HG02981 (cell line): ENCODE measurements around the gene ACY1.

Source experiments
- ATAC-seq: cut with Tn5 transposase; IDR thresholded peaks from one replicate; pipeline ENCODE4 v1.9.1; 2021; ENCODE audit warnings: mild to moderate bottlenecking, moderate library complexity; ENCODE audit not compliant: unreplicated experiment

Gene ACY1

DNA sequence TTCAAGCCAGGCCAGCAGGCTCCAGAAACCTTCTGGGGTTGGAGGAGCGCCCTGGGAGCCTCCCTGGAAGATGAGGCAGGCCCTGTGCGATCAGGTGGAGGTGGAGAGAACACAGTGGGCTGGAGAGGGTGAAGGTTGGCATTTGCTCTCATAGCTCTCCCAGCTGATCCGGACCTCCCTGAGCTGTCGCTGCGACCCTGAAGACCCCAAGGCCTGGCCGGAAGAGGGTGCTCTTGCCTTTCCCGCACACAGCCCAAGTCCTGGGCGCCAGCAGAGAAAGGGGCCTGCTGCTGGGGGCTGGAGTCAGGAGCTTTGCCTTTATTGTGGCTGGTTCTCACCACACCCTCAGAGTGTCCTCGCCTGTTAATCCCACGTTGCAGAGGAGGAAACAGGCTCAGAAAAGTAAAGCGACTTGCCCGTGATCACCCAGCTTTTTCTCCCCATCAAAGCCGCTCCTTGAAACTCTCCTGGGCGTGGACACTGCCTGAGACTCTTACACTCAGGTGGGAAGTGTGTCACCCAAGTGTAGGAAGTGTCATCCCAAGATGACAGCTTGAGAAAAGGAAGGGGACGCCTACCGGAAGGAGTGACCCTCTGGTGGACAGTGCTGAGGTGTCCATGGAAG lies 20.9 kb downstream of the ACY1 start:
- no peak for ATAC-seq

DNA sequence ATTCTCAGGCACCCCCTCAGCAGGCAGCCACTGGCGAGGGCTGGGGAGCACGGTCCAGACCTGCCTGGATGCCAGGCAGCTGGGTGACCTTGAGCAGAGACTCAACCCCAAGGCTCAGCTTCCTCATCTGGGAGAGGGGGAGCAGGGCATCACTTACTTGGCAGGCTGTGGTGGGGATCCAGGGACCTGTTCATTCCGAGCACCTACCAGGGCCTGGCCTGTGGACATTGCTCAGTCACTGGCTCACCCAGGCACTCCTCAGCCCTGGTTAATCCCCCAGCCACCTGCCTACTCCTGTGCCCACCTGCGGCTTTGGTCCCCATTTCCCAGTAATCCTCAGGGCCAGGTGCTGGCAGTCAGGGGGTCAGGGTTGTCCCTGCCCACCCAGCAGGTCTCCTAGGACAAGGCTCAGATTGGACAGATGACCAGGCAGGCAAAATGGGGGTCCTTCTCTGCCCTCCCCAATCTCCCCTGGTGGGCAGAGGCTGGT lies 21.6 kb downstream of the ACY1 start:
- no peak for ATAC-seq

DNA sequence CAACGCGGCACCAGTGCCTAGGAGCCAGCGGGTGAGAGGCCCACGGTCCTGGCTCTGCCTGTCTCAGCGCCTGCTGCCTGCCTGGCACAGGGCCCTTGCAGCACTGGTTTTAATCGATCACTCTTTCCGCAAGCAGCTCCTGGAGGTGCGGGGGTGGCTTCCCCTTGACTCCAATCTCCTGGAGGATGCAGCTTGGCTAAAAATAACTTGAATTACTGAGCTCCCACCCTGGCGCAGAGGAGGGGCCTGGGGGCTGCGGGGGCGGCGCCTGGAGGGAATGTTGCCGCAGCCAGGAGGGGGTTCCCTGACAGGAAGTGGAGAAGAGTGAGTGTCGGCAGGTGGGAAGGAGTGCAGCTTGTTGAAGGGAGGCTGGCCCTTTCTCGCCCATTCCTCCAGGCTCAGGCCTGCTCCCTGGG lies 22.2 kb downstream of the ACY1 start:
- no peak for ATAC-seq

DNA sequence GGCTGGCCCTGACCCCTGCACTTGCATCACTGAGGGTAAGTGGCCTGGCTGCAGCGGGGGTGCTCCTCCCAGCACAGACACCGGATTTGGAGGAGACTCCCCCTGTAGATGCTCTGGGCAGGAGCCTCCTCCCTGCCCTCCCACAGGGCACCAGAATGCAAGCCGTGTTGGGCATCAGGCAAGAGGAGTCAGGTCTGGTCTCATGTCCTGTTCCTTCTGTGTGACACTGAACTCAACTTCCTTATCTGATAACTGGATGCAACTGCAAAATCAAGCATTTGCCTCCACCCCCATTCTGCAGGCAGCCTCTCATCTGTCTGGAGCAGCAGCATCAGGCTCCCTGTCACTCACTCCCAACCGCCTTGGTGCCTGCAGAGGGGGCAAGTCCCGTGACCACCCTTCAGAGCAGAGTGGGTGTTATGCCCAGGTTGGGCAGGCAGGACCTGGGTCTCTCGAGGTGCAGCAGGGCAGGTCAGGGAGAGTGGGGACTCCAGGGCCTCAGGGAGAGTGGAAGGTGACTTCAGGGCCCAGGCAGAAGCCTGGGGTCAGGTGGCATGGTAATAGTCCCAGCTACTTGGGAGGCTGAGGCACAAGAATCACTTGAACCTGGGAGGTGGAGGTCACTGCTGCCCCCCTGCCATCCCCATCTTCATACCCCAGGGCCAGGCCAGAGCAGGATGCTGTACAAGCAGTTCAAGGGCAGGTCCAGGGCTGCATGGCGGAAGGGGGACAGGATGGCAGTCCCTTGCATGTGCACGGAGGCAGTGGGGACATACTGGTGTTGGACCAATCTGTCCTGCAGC lies 22.9 kb downstream of the ACY1 start:
- ATAC-seq: no peak

DNA sequence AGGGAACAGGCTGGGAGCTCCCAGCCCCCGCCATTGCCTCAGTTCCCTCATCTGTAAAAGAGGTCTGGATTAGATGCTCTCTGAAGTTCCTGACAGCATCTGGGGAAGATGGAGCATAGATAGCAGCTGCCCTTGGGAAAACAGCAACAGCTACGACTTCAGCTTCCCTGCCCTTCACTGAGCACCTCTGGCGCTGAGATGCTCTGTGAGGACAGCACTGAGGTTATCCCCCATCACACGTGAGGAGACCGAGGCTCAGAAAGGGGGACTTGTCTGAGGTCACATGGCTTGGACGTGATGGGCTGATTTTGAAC lies 23.4 kb downstream of the ACY1 start:
- ATAC-seq: no peak

DNA sequence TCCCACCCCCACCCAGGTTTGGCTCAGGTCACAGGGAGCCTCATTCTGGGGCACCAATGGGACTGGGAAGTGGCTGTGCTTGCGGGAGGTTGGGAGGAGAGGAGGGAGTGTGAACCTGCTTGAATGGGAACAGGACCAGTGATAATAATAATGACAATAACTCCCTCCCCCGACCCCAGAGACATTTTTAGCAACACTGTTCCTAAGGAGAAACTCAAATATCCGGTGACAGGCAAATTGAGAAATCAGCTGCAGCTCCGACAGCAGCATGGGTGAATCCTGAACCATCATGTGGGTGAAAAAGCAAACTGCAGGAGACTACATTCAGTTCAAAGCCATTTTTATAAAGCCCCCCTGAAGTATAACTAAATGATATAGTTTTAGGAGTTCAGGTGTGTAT lies 24.0 kb downstream of the ACY1 start:
- no peak for ATAC-seq

DNA sequence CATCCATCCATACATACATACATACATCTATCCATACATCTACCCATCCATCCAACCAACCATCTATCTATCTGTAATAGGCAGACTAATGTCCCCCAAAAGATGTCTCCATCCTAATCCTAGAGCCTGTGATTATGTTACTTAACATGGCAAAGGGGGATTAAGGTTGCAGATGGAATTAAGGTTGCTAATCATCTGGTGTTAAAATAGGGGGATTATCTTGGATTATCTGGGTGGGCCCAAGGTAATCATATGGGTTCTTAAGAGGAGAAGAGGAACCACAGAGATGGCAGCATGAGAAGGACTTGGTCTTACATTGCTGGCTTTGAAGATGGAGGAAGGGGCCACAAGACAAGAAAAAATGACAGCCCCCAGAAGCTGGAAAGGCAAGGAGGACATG lies 27.1 kb downstream of the ACY1 start:
- ATAC-seq: no peak

DNA sequence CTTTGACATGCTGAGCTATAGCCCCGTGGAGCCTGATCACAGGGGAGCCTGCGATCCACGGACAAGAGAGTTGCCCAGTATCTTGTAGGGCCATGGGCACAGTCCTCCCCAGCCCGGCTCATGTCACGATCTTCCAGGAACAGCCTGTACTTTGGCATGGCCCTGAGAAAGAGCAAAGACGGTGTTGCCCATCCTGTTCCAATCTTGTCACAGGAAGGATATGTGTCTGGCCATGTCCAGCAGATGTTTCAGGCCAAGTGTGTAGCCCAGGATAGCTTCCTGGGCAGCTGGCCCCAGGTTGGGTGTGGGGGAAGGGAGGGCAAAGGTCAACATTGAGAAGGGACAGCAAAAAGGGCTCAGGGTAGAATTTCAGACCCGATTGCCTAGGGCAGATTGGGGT lies 29.4 kb downstream of the ACY1 start:
- ATAC-seq: no peak

DNA sequence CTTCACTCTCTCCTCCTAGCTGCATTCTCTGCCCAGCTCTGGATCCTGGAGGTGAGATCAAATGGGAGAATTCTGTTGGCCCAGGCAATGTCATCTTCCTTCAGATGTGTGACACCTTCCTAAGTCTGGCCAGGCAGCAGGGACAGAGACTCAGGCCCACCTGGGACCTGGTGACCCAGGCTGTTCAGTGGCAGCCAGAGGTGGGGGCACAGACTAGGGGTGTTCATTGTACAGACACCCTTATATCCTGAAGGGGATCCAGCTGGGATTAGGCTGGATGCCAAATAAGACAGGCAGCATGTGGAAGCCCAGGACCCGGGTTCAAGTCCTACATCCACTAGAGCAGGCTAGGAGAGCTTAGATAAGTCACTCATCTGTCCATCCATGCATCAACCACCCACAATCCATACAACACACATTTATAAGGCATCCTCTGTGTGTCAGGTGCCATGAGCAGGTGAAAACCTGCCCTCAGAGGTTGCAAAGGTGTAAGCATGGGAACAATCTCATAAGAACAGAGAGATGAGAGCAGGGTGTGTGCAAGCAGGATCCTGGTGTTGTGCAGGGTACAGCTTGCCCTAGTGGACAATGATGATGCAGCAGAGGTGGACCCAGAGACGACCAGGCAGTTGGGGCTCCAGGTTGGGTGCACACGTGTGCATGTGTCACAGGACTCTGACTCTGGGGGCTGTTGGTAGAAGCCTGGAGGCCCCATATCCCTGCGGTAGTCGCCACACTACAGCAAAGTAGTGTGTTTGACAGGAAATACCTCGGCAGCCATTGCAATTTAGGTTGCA lies 30.7 kb downstream of the ACY1 start:
- no peak for ATAC-seq

DNA sequence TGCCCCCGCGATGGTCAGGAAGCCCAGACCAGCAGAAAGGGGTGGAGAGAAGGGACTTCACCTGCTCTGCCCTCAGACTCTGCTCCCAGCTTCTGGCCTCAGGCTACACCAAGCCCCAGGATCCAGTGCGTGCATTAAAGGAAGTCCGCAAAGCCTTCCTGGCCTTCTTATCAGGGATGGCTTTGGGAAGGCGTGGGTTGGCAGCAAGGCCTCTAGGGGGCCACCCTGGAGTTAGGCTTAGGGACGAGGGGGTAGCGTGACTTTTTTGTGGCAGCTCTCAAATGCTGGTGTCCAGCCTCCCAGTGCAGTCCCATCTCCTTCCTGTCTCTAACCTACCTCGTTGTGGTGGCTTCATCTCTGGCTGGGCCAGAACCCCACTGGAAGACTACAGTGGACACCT lies 31.3 kb downstream of the ACY1 start:
- no peak for ATAC-seq

DNA sequence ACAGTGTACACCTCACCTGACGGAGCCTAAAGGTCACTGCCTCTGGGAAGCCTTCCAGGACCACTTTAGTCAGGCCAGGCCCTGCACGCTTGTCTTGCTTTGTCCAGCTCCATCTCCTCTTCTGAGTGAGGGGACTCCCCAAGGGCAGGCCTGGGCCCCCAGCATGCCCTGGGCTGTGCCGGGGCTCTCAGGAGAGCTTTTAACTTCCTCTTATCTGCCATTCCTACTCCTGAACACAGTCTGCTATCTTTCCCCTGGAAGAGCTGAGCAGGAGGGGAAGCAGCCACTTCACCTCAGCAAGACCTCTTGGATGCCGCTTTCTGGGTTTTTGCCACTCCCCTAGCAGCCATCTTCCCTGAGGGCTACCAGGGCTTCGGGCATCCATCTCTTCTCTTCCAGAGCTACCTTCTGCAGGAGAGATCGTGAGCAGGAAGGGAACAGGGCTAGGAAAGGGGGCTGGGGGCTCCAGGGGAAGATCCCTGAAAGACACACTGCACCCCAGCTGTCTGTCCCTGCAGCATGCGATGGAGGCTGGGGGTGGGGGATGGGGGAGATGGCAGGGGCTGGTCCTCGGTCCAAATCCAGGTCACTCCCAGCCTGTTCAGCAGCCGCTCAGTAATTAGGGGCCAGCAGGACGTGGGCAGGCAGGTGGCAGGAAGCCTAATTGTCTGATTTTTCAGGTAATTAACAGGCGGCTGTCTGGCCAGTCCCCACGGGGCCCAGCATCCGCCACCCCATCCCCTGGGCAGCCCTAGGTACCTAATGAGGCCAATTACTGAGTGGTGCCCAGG lies 32.3 kb downstream of the ACY1 start:
- ATAC-seq: no peak

DNA sequence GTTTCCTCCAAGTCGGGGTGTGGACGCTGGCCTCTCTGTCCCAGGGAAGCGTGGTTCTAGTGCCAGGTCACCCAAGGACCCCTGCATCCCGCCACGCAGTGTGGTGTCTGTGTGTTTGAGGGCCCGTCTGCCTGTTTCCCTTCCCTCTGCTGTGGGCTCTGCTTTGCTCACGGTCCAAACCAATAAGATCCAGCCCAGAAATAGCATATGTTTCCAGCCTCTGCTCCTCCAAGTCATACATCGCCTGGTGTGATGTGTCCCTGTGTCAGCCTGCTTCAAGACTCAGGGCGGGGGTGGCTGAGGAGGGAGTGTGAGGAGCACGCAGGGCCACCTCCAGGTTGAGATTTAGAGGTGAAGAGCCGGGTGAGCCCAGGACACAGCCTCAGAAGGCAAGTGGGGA lies 34.3 kb downstream of the ACY1 start:
- ATAC-seq: no peak

DNA sequence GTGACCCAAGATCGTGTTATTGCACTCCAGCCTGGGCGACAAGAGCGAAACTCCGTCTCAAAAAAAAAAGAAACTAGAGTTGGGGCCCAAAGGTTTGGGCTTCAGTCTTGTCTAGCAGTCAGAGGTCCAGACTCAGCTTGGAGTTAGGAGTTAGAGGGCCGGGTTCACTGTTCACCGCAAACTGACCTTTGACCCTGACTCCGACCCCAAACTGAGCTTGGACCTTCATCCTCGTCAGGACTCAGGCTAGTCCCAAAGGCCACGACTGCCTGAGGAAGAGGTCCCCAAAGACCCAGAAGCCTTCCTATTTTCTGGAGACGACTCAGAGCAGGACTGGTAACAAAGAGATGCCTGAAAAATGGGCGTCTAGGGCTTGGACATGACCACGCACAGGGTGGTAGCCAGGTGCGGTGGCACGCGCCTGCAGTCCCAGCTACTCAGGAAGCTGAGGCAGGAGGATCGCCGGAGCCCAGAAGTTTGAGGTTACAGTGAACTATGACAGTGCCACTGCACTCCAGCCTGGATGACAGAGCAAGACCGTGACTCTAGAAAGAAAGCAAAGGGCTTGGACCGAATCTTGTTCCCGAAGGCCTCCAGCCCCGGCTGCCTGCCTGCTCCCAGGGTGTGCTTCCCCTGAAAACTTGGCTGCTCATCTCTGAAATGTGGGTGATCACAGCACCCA lies 35.1 kb downstream of the ACY1 start:
- ATAC-seq: no peak

DNA sequence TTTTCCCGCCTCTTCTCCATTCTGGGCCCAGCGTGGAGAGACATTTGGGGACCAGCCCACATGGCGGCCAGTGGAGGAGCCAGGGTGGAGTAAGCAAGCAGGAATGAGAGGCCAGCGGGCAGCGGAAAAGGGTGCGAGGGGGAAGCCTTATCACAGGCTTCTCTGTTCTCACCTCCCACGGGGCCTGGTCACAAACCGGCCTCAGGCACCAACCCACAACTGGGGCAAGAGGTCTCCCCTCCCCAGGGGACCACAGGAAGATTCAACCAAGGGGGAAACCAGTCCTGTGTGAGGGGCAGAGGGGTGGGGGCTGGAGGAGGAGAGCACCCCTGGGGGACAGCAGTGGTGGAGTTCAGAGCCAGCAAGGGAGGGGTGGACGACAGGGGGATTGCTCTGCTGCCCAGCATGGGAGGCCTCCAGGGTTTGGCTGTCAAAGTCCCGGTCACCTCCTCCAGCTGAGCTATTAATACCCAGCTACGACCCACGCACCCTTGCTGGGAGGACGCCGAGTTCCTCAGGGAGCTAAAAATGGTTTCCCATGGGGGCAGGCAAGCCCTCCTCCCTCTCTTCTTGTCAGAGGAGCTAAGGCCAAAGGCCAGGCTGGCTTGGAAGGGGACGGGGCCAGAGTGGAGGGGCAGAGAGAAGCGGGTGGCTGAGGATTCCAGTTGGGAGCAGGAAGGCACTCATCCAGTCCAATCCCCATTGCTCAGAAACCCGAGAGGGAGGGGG lies 36.2 kb downstream of the ACY1 start:
- no peak for ATAC-seq

DNA sequence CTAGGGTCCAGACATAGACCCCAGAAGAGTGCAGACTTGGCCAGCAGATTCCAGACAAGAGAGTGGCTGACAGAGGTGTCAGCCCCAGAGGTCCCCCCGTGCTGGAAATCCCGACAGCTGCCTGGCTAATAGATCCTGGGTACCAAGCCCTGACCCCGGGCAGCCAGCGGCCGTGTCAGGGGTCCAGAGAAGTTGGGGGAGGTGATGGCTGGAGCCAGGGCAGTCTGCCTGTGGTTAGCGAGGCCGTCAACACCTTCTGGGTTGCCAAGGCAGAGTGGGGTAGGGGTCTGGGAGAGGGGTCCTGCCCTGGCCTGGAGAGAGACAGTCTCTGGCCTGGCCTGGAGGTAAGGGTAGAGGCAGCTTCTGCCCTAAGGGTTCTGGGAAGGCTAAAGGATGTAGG lies 37.5 kb downstream of the ACY1 start:
- ATAC-seq: no peak

DNA sequence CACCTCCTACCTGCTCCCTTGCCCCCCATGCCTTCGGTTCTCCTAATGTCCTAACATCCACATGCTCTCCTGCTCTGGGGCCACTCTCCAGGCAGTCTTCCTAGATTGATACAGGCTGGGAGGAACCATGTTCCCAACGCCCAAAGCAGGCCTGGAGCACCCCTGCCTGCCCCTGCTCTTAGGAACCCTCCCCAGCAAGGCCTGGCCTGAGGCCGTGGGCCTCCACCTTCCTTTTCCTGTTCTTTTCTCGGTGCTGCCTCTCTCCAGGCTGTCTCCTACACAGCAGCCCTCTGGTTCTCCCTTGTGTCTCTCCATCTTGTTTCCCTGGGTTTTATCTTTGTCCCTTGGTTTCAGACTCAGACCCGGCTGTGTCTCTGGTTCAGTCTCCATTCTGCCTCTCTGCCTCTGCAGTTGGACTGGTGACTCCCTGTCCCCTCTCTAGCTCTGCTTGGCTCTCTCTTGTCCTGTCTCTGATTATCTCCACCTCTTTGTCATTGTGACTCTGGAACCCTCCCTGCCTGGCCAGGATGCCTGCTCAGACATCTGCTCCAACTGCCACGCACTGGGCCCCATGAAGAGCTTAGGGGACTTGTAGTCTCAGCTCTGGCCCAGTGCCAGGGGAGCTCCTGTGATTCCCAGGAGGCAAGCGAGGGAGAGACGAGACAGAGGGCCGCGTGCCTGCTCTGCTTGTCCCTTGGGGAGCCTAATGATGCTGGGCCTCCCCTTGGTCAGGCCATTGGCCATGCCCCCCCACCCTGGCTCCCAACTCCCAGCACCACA lies 38.3 kb downstream of the ACY1 start:
- ATAC-seq: no peak

DNA sequence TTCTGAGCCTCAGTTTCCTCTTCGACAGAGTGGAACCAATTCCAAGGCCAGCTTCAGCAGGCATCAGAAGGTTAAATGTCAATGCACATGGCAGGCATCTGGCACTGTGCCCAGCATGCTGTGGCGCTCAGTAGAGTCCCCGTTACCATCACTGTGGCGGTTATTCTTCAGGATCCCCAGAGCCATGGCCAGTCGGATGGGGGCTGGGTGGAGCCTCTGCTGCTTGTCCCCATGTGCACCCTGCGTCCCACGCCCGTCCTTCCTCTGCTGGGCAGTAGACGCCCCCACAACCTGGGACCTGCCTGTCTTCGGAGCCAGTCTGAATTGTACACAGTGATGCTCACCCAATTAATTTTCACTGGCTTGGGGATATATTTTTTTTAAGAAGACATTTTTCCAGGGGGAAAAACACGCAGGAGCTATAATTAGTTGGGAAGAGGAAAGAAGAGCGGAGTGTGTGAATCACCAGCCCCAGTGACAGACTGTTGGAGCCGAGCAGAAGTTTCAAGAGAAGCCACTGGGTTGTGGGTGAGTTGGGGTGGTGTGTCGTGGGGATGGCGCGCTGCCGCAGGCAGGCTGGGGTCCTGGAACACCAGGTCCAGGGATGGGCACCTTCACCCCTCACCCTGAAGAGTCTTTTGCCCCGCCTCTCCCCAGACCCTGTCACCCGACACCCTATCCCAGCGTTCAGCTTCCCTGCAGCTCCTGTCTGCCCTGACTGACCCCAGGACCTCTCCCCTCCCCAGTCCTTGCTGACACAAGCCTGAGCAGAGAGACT lies 39.2 kb downstream of the ACY1 start:
- no peak for ATAC-seq

DNA sequence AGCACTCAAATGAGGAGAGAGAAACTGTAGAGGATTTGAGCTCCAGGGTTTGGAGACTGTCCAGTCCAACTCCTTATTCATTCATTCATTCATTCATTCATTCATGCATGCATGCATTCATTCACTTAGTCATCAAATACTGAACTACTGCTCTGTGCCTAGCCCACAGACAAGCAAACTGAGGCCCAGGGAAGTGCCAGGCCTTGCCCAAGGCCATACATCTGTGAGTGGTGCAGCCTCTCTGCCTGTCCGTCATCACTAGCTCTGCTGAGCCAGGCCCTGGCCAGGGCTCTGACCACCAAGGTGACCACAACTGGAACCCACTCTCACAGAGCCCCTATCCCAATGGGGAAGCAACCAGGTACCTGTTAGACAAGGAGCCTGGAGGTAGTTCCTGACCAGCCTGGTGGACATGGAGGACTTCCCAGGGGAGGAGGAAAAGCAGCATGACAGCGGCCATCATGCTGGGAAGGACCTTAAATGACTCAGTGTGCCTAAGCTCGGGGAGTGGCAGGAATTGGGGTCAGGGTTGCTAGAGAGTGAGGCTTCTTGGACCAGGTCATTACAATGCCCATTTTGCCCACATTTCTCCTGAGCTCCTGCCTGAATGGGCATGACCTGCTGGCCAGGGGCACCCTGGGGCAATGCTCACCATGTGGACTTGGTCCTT lies 39.9 kb downstream of the ACY1 start:
- no peak for ATAC-seq
